ENCODE data around the gene ZNF516.

The ZNF516 gene

DNA sequence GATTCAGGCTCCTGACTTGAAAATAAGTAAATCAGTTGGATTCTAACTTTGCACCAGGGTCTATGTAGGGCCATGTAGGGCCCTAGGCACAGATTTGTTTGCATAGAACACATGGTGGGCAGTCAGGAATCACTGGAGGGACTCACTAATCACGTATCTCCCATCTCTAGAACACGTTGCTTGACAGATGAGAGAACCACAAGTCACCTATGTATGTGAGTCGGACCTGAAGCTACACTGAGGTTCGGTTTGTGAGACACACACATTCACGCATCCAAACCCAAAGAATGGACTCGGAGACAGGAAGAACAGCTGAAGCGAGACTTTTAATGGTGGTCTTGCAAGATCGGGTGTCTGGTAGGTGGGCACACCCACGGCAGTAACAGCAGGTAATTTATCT is 157.0 kb downstream of the ZNF516 start:
- no peak overlapping the region for H3K27ac ChIP-seq
- TF ChIP-seq, protein P1, sequence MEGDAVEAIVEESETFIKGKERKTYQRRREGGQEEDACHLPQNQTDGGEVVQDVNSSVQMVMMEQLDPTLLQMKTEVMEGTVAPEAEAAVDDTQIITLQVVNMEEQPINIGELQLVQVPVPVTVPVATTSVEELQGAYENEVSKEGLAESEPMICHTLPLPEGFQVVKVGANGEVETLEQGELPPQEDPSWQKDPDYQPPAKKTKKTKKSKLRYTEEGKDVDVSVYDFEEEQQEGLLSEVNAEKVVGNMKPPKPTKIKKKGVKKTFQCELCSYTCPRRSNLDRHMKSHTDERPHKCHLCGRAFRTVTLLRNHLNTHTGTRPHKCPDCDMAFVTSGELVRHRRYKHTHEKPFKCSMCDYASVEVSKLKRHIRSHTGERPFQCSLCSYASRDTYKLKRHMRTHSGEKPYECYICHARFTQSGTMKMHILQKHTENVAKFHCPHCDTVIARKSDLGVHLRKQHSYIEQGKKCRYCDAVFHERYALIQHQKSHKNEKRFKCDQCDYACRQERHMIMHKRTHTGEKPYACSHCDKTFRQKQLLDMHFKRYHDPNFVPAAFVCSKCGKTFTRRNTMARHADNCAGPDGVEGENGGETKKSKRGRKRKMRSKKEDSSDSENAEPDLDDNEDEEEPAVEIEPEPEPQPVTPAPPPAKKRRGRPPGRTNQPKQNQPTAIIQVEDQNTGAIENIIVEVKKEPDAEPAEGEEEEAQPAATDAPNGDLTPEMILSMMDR (conservative IDR thresholded peaks at IDR 0.05), result no peak

DNA sequence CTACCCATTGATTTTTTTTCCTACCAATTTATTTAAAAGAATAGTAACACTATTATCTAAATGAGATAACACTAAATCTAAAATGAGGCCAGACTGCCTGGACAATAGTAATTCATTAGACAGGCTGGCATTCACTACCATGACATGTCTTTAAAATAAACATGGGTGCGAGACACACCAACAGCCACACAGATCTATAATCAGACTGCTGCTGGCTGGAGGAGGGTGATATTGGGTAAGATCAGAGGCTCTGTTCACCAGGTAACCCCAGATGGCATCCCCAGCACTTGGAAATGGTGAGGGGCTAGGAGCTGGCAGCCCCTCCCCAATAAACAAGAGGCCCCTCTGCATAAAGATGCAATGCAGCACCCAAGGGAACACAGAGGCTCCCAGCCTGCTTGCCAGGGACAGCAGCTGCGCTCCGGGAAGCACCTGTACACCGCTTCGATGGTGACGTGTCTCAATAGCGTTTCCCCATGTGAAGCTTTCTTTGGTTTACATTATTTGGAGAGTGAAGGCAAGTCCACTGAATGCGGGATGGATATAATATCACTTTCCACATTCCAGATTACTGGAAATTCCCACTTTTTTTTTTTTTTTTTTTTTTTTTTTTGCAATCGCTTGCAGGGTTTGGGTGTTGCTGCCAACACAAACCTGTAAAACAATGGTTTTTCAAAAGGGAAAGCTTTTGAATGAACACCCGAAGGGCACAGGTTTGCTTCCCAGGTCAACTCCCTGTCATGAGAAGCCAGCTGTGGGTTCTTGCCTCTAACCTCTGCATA is 159.0 kb downstream of the ZNF516 start:
- no peak overlapping the region for H3K27ac ChIP-seq
- TF ChIP-seq, protein P1 (conservative IDR thresholded peaks at IDR 0.05), result no peak

DNA sequence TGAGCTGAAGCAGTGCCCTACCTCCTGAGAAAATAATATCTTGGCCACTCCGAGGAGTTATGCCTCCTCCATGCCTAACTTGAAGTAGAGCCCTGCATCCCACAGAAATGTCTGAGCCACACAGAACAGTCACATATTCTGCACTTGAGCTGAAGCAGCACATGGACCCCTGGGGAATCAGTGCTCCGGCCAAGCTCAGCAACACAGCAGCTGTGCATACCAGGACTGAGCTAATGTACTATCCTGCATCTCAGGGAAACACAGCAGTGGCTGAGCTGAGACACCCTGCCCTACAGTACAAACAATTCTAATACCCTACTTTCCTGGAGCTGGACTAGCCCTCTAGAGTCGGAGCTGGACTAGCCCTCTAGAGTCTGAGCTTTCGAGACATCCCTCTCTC is 166.9 kb downstream of the ZNF516 start:
- no peak overlapping the region for H3K27ac ChIP-seq
- TF ChIP-seq, protein P1 (conservative IDR thresholded peaks at IDR 0.05), result no peak

DNA sequence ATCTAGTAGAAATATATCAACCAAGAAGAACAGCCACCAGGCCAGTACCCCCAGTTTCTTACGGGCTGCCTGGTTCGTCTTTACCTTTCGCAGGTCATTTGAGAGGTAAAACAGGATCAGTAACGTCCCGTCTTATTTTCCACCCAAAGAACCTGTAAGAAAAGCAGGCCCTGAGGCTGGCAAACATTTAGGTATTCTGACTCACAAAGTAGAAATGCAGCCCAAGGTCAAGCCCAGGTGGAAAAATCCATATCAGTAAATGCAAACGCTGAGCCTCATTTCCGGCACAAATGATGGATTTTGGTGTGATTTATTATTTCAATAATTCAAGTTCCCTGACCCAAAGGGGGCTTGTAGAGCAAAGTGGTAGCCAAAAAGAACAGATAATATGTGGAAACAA is 171.2 kb downstream of the ZNF516 start:
- TF ChIP-seq, protein P1 (conservative IDR thresholded peaks at IDR 0.05), result no peak
- H3K27ac ChIP-seq, result no peak overlapping the region

DNA sequence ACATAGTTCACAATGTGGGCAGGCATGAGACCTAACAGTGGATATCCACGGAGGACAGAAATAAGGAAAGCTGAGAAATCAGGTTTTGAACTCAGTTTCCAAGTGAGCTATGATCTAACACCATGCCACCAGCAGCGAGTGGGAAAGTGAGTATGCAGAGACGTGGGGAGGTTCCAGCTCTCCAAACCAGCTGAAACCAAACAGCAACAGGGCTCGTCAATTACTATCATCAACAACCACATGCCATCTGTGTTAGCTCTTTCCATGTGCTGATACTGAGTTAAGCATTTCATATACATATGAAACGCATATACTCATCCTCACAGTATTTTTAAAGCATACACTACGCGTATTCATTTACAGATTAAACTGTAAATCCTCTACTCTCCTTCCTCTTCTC is 172.4 kb downstream of the ZNF516 start:
- TF ChIP-seq, protein P1 (conservative IDR thresholded peaks at IDR 0.05), result no peak
- H3K27ac ChIP-seq, result no peak overlapping the region

DNA sequence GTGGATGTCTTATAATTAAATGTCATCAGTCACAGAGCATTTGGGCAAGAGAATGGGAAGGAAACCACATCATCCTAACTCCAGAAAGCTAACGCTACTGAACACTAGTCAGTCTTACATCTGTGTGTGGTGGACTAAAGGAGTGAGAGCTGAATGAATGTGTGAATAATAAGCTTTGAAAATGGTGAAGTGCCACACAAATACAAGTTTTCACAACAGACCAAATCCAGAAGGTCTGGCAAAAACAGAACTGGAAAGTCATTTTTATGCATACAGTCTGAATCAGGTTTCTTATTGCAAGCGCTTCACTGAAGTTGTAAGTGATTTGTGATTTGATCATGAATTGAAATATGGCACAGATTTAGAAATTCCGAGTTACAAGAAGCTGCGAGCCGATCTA is 175.7 kb downstream of the ZNF516 start:
- TF ChIP-seq, protein P1 (conservative IDR thresholded peaks at IDR 0.05), result no peak
- no peak overlapping the region for H3K27ac ChIP-seq

DNA sequence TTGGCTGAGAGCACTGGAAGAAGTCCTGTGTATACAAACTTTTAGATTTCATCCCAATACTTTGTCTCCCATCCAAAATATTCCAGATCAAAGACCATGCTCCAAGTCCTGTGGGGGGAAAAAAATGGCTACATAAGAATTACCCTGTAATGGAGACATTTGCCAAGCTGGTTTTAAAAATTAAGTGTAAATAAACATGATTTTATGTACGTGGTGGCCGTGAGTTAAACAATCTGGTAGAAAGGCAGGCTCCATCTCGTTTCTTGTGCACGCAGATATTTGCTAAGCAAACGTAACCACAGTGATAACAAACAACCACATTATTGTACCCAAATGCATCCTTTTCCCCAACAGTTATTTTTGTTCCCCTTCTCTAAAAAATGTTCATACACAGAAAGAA is 176.4 kb downstream of the ZNF516 start:
- TF ChIP-seq, protein P1 (conservative IDR thresholded peaks at IDR 0.05), result no peak
- no peak overlapping the region for H3K27ac ChIP-seq
